HG03460 (cell line): ENCODE data around the gene MISP.
"Not testable (repeated sequence)": the region's sequence is repeated elsewhere in the genome, so short reads cannot be mapped to it uniquely, and the experiment has no call there.

Source experiments
- ATAC-seq: cut with Tn5 transposase; IDR thresholded peaks from one replicate; pipeline ENCODE4 v1.9.1; 2021; ENCODE audit not compliant: unreplicated experiment

Gene MISP

GRCh38 chr19:723247-723646, 27.7 kb upstream of the MISP start:
- ATAC-seq: no peak

- no peak for ATAC-seq
Observed at GRCh38 chr19:723714-724113, 27.2 kb upstream of the MISP start.

DNA sequence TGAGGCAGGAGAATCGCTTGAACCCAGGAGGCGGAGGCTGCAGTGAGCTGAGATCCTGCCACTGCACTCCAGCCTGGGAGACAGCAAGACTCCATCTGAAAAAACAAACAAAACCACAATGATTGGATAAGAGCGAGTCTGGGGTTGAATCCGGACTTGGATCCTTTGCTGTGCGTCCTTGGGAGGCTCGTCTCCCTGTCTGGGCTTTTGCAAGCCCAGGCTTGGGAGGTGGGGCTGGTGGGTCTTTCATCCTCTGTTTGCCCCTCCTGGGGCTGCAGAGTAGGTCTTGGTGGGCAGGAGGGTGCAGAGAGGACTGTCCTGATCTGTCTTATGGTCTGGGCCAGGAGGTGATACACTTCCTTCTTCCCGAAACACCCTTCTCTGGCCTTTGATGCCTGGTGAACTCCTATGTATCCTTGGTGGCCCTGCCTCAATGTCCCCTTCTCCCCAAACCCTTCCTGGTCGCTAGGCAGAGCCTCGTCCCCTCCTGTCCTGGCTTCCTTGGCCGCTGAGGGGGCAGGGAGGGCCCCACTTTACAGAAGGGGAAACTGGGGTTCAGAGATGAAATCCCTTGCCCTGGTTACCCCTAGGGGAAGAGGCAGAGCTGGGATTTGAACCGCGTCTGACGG, 25.3 kb upstream of the MISP start:
- ATAC-seq: no peak

DNA sequence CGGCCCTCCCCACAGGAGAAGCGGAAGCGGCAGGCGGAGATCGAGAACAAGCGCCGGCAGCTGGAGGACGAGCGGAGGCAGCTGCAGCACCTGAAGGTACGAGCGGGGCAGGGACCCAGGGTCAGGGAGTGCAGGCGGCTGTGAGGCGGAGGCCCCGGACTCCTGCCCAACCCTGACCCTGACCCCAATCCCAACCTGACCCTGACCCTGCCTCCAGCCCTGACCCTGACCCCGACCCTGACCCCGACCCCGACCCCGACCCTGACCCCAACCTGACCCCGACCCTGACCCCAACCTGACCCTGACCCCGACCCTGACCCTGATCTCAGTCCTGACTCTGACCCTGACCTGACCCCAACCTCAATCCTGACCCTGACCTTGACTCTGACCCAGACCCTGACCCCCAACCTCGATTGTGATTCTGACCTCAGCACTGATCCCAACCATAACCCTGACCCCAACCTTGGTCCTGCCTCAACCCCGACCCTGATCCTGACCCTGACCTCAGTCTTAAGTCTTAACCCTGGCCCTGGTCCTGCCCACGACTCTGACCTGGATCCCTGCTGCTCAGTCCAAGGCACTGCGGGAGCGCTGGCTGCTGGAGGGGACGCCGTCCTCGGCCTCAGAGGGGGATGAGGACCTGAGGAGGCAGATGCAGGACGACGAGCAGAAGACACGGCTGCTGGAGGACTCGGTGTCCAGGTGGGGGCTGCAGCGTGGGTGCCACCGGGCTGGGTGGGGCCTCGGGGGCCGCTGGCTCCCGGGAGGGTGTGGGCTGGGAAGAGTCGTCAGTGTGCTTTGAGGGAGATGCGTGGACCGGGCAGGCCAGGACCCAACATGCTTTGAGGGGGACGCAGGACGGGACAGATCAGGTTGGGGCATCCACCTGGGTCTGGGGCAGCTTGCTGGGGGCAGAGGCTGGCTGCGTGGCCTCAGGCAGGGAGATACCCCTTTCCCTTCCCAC, 23.6 kb upstream of the MISP start:
- ATAC-seq: no peak

GRCh38 chr19:728011-728410, 22.9 kb upstream of the MISP start:
- ATAC-seq: no peak

DNA sequence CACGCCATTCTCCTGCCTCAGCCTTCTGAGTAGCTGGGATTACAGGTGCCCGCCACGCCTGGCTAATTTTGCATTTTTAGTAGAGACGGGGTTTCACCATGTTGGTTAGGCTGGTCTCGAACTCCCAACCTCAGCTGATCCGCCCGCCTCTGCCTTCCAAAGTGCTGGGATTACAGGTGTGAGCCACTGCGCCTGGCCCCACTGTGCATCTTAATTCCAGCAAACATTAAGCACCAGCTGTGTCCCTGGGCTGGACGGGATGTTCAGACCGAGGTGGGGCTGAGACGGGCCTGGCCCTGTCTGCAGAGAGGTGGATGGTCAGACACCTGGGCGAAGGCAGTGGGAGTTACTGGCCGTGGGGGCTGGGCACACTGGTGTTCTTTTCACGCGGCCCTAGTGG, 21.3 kb upstream of the MISP start:
- ATAC-seq: not testable (repeated sequence)

DNA sequence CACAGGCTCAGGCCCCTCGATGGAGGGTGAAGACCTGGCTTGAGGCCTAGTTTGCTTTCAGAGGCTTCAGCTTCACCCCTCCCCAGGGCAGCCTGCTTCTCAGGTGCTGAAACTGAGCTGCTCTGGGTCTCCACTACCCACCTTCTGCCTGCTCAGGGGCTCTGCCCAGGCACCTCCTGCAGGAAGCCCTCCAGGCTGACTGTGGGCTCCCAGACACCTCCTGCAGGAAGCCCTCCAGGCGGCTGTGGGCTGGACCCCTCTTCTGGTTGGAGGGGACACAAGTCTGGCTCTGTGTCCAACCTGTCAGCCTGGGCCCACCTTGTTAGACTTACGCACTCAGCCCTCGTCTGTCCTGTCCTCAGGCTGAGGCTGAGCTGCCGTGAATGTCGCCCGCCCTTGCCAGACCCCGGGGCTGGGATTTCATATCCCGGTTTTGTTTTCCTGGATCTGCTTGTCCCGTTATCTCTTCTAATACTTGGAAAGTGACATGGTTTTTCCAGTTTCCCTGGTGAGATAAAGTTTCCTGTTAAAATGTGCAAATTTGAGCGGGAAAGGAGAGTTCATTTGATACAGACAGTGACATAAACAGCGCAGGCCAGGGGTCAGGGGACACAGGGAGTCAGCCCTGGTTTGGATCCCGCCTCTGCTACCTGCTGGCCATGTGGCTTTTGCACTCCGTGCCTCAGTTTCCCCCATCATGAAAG, 20.8 kb upstream of the MISP start:
- ATAC-seq: no peak

DNA sequence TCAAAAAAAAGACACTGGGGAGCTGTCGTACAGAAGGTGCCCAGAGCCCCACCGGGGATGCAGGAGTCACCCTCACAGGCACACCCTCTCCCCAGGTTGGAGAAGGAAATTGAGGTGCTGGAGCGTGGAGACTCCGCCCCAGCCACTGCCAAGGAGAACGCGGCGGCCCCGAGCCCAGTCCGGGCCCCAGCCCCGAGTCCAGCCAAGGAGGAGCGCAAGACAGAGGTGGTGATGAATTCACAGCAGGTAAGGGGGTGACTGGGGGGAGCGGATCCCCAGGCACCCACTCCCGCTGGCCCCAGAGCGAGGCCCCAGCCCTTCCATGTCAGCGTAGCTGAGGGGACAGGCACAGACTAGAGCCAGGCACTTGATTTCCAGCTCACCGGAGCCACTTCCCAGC, 19.9 kb upstream of the MISP start:
- no peak for ATAC-seq

- ATAC-seq: no peak
Observed at GRCh38 chr19:732148-733069, 18.5 kb upstream of the MISP start.

DNA sequence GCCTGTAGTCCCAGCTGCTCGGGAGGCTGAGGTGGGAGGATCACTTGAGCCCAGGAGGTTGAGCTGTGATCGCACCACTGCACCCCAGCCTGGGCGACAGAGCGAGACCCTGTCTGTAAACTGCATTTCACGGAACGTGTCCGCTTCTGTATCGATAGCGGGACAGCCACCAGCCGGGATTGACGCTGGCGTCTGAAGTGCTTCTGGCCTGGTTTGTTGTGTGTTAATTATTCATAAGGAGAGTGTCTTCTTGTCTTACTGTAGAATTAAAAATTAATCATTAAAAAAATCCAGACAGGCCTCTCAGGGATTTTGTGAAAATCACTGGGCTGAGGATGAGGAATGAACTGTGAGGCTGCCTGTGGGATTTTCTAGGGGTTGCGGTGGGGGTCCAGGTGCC, 16.2 kb upstream of the MISP start:
- no peak for ATAC-seq

DNA sequence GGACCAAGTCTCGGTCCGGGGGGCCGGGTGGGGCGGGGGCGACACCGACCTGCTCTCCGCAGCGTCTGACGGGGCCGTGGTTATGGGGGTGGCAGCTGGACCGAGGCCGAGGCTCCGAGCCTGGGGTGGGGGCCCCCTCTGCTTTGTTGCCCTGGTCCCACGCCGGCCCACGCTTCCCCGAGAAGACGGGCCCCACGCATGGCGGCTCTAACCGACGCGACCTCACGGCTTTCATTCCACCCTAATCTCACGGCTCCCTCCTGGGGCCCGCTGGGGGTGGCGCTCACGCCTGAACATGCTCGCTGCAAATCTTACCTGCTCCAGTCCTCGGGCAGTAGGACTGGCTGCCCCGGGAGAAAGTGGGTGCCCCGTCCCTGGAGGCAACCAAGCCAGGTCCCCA, 14.8 kb upstream of the MISP start:
- no peak for ATAC-seq

- no peak for ATAC-seq
Observed at GRCh38 chr19:737591-738093, 13.3 kb upstream of the MISP start.

DNA sequence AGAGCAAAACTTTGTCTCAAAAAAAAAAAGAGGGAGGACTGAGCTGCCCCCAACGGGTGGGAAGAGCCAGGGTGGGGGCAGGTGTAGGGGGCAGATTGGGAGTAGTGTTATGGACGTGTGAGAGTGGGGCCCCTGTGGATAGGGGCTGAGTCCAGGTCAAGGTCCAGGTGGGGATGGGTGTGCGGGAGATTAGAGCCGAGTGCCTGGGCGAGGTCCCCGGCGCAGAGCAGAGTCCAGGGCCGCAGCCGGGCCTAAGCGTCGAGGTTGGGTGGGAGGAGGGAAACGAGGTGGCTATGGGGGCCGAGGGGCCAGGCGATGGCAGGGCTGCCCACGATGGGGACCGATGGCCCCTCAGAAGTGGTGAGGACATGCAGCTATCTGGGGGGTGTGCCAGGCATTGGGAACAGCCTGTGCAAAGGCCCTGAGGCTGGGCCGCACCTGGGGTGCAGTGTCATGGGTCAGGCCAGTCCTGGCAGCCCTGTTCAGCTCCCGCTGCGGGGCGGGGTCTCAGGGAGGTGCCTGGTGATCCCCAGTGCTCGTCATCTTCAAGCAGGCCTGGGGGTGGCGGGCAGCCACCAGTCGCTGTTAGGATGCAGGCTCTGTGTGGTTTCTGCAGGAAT, 12.3 kb upstream of the MISP start:
- no peak for ATAC-seq

- ATAC-seq: no peak
Observed at GRCh38 chr19:739998-740715, 10.8 kb upstream of the MISP start.

GRCh38 chr19:740816-741505, 10.0 kb upstream of the MISP start:
- not testable (repeated sequence) for ATAC-seq

DNA sequence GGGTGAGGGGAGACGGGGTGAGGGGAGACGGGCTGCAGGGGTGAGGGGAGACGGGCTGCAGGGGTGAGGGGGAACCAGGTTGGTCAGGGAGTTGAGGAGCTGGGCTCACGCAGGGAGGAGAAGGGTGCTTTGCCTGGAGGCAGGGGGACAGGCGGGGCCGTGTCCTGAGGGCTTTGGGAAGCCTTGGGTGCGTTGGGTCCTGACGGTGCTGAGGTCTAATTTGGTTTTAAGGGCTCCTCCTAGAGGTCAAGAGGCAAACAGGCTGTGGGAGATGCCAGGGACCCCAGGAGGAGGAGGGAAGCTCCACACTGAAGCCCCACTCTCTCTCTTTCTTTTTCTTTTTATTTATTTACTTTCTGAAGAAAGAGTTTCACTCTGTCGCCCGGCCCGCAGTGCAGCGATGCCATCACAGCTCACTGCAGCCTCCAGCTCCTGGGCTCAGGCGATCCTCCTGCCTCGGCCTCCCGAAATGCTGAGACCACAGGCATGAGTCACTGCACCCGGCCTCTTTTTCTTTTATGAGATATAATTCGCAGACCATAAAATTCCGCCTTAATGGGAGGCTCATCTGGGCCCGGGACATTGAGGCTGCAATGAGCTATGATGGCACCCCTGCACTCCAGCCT, 9.3 kb upstream of the MISP start:
- no peak for ATAC-seq

DNA sequence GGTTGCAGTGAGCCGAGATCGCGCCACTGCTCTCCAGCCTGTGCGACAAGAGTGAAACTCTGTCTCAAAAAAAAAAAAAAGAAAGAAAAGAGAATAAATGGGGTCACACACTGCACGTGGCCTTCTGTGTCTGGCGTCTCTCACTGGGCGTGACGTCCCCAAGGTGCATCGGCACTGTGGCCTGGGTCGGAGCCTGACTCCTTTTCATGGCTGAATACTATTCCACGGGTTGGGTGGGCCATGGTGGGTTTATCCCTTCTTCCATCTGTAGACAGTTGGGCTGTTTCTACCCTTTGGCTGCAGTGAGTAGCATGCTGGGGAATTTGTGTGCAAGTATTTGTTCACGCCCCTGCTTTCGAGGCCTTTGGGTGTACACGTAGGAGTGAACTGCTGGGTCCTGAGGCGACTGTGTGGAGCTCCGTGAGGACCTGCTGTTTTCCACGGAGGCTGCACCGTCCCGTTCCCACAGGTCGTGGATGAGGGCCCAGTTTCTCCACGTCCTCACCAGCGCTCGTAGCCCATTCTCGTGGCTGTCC, 8.3 kb upstream of the MISP start:
- no peak for ATAC-seq

DNA sequence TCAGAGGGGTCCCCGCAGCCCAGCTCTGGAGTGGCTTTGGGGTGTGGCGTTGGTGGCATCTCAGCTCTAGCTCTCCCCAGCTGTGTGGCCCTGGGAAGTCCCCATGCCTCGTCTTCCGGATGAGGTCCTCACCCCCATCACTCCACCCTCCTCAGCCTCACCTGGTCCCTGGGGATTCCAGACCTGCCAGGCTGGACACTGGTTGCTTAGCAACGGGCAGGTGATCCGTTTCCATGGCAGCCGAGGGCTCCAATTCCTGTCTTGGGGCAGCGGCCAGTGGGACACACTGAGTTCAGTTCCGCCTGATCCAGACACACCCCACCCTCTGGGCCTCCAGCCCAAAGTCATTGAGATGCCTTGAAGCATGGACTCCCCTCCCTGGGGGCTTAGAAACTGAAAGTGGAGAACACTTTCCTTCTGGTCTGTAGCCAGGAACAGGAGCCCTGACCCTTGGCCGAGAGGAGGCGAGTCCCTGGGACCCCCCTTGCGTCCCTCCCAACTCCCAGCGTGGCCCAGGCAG, 7.7 kb upstream of the MISP start:
- ATAC-seq: no peak
